ENCODE results near the gene TRH.

TRH gene

DNA sequence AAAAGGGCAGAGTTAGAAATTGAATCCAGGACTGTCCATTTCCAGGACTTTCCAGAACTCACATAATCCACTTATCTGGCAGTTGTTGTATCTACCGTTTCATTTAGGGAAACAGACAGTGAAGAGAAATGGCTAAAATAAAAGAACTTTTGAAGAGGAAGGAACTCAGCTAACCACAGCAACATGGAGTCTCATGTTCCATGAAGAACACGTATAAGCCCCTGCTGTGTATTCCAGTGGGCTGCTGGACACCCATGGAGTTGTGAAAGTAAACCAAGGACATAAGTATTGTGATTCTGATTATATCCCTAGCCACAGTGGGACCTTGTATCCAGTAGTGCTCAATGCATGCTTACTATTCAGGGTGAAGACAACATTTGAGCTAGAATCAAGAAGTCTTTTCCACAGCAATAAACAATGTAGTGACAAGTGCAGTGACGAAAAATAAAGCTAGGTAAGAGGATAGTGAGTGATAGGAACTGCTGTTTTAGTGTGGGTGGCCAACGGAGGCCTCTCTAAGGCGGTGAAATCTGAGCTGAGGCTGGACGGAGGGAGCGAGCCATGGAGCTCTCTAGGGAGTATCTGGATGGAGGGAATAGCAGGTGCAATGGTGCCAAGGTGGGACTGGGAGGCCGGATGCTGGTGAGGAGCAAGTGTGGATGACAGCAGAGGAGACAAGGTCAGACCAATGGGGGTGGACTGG, 26.8 kb upstream of the TRH start:
- in situ Hi-C loops (cut with HindIII; ENCODE audit: low sequenced_read_pairs) = no loop called here
- DNase-seq (ENCODE audit: low read depth) = no peak
- no peak overlapping the region for H3K4me3 ChIP-seq (ENCODE audit: low read depth, low read length)
- TF ChIP-seq, protein P1, sequence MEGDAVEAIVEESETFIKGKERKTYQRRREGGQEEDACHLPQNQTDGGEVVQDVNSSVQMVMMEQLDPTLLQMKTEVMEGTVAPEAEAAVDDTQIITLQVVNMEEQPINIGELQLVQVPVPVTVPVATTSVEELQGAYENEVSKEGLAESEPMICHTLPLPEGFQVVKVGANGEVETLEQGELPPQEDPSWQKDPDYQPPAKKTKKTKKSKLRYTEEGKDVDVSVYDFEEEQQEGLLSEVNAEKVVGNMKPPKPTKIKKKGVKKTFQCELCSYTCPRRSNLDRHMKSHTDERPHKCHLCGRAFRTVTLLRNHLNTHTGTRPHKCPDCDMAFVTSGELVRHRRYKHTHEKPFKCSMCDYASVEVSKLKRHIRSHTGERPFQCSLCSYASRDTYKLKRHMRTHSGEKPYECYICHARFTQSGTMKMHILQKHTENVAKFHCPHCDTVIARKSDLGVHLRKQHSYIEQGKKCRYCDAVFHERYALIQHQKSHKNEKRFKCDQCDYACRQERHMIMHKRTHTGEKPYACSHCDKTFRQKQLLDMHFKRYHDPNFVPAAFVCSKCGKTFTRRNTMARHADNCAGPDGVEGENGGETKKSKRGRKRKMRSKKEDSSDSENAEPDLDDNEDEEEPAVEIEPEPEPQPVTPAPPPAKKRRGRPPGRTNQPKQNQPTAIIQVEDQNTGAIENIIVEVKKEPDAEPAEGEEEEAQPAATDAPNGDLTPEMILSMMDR (IDR thresholded peaks at IDR 0.05; ENCODE audit: low read depth, low read length, missing control alignments) = no peak

DNA sequence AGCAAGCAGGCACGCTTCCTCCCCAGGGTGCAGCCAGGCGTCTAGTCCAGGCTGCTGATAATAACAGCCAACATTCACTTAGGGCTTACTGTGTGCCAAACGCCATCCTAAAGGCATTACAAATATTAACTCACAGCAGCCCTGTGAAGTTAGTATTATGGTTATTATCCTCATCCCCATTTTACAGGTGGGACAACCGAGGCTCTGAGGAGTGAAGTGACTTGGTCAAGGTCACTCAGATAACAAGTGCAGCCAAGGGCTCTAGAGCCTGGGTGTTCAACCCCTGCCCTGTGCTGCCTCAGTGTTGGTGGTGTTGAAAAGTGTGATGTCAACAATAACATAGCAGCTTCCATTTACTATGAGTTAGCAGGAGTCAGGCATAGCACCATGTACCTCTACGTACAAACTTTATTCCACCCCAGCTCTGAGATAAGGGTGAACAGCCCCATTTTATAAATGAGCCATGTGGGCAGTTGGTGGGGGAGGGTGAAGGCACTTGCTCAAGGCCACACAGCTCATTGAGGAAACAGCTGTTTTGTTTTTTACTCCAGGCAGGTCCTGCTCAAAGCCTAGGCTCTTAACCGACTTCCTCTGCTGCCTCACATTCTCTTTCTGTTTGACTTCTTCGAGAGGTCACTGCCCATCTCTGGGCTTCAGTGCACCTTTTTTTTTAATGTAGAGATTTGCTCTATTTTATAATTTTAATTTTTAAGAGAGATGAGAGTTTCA, 24.0 kb upstream of the TRH start:
- TF ChIP-seq, protein P1 (IDR thresholded peaks at IDR 0.05; ENCODE audit: low read depth, low read length, missing control alignments) = no peak
- no peak for DNase-seq (ENCODE audit: low read depth)
- in situ Hi-C loops (cut with HindIII; ENCODE audit: low sequenced_read_pairs) = no loop called here
- H3K4me3 ChIP-seq (ENCODE audit: low read depth, low read length) = no peak overlapping the region

DNA sequence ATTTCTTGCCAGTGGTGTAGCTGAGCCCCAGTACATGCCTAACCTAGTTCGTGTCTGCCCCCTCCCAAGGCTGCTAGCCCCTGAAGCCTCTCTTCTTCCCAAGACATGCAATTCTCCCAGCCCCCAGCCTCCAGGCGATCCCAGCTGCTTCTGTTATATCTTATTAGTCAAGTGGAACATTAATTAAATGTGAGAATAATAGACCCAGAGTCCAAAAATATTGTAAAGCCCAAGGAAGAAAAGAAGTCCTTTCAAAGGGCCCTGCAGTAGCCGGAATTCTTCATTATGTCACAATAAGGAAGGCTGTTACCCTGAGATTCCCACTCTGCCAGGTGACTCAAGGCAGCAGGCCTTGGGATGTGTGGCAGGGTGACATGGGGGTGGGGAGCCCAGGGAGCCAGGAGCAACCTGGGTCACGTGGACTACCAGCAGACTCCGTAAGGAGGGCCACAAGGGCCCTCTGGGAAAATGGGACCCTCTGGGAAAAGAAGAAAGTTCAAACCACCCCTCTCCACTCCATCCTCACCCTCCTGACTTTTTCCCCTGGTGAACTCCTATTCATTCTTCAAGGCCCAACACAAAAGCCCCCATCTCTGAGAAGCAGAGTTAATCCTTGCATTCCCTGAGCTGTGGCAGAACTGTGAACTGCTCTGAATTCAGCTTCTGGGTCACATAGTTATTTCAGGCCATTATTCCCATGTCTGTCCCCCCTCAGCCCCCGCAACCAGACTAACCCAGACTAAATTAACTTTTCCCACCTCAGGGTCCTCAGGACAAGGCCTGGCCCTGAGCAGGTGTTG, 21.8 kb upstream of the TRH start:
- TF ChIP-seq, protein P1 (IDR thresholded peaks at IDR 0.05; ENCODE audit: low read depth, low read length, missing control alignments) = no peak
- in situ Hi-C loops (cut with HindIII; ENCODE audit: low sequenced_read_pairs) = no loop called here
- no peak for DNase-seq (ENCODE audit: low read depth)
- no peak overlapping the region for H3K4me3 ChIP-seq (ENCODE audit: low read depth, low read length)

DNA sequence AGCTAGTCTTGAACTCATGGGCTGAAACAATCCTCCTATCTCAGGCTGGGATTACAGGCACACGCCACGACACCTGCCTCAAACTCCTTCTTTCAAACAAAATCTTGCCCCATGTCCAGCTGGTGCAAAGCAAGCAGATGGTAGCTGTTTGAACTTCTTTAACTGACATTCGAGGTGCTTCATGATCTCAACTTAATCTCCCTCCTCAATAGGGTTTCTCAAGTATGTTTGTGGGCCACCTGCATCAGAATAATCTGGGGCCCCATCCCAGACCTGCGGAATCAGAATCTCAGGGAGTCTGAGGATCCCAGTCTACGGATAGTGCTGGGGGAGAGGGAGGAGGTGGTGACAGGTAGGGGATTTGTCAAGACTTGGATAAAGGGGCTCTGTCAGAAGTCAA, 20.9 kb upstream of the TRH start:
- DNase-seq (ENCODE audit: low read depth) = no peak
- in situ Hi-C loops (cut with HindIII; ENCODE audit: low sequenced_read_pairs) = no loop called here
- H3K4me3 ChIP-seq (ENCODE audit: low read depth, low read length) = no peak overlapping the region
- TF ChIP-seq, protein P1 (IDR thresholded peaks at IDR 0.05; ENCODE audit: low read depth, low read length, missing control alignments) = no peak

DNA sequence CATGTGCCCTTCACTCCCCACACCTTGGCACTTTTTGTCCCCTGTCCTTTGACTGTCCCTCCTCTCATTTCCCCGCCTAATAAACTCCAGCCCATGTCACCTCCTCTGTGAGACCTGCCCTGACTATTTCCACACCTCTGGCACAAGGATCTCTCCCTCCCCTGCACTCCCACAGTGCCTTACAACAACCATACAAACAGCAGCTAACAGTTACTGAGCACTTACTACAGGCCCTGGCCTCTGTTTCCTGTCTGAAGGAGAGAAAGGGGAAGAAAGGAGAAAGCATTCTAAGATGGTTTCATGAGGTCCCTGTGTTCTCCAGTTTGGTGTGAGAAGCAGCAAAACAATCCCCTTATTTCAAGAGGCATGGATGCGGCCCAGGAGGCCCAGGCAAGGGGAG, 20.0 kb upstream of the TRH start:
- DNase-seq (ENCODE audit: low read depth) = no peak
- H3K4me3 ChIP-seq (ENCODE audit: low read depth, low read length) = no peak overlapping the region
- in situ Hi-C loops (cut with HindIII; ENCODE audit: low sequenced_read_pairs) = no loop called here
- TF ChIP-seq, protein P1 (IDR thresholded peaks at IDR 0.05; ENCODE audit: low read depth, low read length, missing control alignments) = no peak

DNA sequence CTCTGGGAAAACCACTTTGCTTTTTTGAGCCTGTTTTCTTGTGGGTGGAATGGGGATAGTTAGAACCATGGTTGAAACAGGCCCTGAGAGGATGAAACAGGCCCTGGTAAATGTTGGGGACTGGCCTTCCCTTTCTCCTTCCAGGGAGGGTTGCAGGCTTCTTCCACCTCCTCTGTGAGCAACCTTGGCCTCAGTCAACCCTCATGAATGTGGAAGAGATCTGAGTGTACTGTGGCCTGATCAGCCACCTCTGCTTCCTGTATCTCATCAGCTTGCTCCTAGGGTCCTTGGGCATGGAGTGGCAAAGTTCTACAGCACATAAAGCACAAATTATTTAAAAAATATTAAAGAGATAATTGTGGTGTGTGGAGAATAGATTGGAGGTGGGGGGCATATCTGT, 17.6 kb upstream of the TRH start:
- no peak overlapping the region for H3K4me3 ChIP-seq (ENCODE audit: low read depth, low read length)
- in situ Hi-C loops (cut with HindIII; ENCODE audit: low sequenced_read_pairs) = no loop called here
- DNase-seq (ENCODE audit: low read depth) = no peak
- TF ChIP-seq, protein P1 (IDR thresholded peaks at IDR 0.05; ENCODE audit: low read depth, low read length, missing control alignments) = no peak
